Stimulated activated CD4-positive, alpha-beta T cell treated with anti-CD3 and anti-CD28 coated beads, Interleukin-1b, Interleukin-23, amount 100 ng/mL, for 24 hours (primary cell): Measurements from ENCODE around the gene REPS2.

Experiments used
- DNase-seq, 4 experiments: peaks; one replicate each; pipeline ENCODE4 v3.0.0-alpha.2; 2020; ENCODE audit warnings: low read depth in 4 of 4, low spot score in 1 of 4

REPS2 gene

DNA sequence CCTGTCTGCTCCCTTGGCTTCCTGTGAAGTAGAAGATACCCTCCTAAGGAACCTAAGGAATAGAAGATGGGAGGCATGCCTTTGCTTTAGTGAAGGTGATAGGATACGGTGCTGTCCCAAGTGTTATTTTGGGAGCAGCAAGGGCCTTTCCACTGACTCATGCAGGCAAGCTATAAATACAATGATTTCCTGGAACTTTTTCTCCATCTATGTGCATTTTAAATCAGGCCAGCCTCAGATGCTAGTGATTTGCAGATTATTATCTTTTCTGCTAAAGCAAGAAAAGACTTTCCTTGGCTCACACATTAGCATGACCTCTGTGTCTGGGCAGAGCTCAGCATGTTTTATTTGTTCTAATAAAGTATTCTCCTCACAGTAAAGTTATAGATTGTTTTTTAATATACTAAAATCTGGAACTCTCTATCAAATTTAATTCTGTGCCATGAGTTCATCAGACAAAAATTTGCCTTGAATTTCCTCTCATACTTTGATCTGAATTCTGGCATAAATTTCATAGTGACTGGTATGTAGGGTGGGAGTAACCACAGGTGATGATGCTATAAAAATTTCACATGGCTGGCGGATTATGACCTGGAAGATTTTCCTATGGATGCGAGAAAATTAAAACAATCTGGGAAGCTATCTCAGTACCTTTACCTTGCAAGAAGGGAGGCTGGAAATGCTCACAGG is 131.7 kb downstream of the REPS2 start:
- no peak for DNase-seq

DNA sequence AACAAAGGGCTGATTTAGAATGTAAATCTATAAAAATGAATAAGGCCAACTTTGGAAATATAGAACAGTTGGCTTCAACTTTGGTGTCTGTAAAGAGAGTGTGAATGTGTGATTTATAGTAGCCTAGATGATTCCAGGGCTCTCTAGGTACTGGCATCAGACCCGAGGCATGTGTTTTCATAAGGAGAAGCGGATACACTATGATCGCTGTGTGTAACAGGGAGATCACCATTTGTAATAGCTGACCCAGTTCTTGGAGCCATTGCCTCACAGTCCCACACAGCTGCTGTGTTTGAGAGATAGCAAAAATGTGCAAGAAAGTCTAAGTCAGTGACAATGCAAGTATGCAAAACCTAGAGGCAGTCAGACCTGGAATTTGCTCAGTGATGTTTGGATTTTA is 135.1 kb downstream of the REPS2 start:
- DNase-seq: no peak

- no peak for DNase-seq
Measured at GRCh38 chrX:17081968-17082367, 135.5 kb downstream of the REPS2 start.

- no peak for DNase-seq
Measured at GRCh38 chrX:17082831-17083230, 136.4 kb downstream of the REPS2 start.

DNA sequence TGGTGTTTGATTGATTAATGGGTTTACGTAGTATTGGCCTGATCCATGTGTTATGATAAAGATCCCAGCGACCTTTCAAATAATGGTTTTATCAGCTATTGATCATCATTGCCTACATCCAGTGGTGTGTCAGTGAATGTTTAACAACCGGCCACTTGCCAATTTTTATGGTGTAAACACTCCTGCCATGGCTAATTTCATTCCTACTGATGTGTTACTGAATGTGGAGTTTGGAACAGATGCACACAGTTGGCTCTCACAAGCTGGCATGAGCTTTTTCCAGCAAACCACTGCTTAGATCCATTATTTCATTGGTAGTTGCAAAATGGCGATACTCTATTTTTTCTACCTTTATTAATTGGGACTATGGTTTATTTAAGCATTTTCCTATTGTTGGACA is 139.9 kb downstream of the REPS2 start:
- DNase-seq: no peak

GRCh38 chrX:17095161-17095560 is 148.7 kb downstream of the REPS2 start:
- DNase-seq: no peak

DNA sequence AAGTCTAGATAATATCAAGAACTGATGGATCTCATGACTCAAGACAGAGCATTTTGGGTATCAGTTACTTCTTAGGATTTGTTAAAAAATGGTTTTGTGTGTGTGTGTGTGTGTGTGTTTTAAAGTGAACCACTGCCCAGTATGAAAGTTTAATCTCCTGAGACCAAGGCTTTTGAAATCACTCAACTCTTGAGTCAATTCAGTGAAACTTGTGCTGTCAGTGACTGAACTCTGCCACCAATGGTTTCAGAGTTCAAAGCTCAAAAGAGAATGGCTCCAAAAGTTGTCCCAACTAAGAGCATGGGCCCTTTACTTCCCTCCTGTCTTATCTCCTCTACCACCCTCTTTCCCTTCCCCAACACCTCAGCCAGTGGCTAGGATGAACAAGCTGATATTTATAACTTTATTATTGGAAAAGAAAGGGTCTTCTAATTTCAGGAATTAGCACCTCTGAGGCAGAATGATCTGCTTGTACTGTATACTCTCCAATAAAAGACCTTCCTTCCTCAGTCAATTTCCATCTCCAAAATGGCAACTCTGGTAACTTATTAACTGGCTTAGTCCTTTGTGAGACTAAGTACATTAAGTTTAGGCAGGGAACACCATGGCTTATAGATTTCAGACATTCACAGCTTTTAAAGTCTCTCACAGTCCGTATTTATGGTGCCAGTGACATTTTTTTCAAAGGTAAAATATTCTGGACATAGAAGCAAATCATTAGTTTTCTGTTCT is 152.2 kb downstream of the REPS2 start:
- DNase-seq: no peak

GRCh38 chrX:17104433-17104832 is 158.0 kb downstream of the REPS2 start:
- no peak for DNase-seq

DNA sequence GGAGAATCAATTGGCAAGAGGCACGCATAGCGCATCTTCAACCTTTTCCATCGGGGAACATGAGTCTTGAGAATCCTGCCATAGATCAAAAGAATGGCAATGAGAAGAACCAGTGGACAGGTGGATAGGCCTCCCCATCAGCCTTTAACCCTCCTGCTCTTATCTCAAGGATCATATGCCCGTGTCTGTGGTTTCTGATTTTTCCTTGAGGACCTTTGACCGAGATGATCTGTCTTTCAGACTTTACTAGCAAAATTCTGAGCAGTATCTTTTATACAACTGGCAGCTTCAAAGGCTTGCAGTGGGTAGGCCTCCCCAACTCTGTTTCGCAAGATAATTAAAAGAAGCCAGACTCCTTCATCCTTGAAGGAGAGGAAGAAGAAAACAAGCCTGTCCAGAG is 174.4 kb downstream of the REPS2 start:
- DNase-seq: no peak

GRCh38 chrX:17154001-17154400 is 207.5 kb downstream of the REPS2 start:
- no peak for DNase-seq

DNA sequence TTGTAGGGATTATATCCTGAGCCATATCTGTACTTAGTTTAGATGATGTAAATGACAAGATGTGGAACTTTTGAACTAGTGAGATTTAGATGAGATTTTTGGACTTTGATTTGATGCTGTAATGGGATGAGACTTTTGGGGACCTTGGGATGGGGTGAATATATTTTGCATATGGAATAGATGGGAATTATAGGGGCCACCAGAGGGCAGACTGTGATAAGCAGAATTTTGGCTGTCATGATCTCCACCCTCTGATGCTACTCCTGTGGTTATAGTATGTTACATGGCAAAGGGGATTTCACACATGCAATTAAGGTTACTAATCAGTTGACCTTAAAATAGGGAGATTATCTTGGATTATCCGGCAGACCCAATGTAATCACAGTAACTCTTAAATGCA is 214.5 kb downstream of the REPS2 start:
- DNase-seq: no peak

GRCh38 chrX:17161991-17162390 is 215.5 kb downstream of the REPS2 start:
- DNase-seq: no peak

DNA sequence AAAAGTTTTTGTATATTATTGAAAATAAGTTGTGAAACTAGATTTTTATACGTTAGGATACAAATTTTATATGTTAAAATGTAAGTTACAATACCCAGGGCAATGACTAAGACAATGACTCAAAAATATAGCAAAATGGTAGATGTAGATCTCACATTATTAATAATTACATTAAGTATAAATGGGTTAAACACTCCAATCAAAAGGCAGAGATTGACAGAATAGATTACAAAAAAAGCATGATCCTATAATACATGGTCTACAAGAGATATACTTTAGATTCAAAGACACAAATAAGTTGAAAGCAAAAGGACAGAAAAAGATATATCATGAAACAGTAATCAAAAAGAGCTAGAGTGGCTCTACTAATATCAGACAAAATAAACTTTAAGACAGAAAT is 217.6 kb downstream of the REPS2 start:
- no peak for DNase-seq

DNA sequence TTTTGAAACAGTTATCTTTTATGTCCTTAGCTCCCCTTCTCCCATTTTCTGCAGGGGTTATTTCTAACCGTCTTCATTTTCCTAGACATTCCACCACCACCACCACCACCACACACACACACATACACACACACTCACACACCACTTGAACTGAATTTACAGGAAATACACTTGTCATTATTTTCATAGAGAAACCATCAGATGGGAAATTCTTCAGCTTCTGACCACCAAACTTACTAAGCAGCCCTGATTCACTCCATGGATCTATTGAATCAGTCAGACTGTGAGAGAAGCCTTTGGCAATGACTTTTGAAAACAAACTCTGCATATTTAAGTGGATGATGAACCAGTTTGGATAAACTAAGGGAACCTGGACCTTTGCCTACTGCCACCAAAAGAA is 218.5 kb downstream of the REPS2 start:
- DNase-seq: no peak

DNA sequence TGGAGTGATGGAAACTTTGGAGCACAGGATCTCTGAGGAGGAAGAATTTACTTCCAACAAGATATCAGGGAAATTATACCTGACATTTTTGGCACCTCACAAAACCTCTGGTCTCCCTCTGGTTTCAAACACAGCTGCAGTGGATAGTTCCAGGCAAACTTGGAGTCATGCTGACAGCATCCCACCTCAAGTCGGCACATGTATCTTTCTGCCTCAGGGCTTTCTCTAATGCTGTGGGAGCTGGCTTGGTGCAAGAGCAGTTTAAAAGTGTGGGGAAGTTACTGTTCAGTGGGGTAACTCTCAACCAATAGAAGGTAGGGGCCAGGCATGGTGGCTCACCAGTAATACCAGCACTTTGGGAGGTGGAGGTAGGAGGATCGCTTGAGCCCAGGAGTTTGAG is 221.5 kb downstream of the REPS2 start:
- no peak for DNase-seq

DNA sequence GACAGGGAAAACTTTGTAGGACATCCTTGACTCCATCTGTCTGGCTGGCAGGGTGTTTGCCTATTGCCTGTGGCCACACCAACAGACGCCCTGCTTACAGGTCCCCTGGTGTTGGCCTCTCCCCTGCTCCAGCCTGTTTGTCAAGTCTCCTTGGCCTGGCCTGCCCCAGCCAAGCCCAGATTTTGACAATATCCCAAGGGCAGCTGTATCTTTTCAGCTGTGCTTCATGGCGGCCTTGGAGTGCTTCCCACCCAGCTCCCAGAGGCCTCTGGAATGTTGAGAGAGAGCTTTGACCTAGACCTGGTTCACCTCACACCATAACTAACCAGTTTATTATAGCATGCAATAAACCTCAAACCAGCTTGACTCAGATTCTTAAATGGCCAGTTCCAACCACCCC is 224.5 kb downstream of the REPS2 start:
- no peak for DNase-seq

- no peak for DNase-seq
Measured at GRCh38 chrX:17174671-17175070, 228.2 kb downstream of the REPS2 start.

DNA sequence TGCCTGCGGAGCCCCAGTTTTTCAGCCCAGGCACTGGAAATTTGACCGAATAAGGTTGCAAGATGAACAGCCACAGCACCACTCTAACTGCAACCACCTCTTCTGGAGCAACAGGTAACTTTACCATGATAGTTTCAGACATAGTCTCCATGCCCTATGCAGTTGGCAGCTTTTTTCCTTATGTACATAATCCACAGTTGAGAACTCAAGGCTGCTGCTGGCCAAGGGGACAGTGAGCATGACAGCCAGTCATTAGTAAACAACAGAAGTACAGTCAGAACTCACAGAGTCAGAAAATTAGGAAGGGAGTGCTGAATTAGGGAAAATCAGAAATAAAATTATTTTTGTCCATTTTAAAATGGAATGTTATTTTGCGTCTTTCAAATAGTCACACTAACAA is 235.9 kb downstream of the REPS2 start:
- no peak for DNase-seq

DNA sequence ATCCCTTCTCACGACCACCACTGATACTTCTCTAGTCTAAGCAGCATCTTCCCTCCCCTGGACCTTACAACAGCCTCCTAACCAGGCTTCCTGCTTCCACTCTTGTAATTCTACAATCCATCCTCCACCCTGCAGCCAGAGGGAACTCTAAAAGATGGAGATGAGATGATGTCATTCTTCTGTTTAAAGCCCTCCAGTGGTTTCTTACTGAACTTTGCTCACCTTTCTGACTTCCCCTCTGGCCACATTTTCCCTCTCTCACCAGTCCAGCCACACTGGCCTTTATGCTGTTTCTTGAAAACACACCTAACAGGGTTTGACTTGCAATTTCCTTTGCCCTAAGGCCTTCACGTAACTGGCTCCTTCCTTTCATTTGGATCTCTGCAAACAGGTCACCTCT is 237.1 kb downstream of the REPS2 start:
- no peak for DNase-seq

DNA sequence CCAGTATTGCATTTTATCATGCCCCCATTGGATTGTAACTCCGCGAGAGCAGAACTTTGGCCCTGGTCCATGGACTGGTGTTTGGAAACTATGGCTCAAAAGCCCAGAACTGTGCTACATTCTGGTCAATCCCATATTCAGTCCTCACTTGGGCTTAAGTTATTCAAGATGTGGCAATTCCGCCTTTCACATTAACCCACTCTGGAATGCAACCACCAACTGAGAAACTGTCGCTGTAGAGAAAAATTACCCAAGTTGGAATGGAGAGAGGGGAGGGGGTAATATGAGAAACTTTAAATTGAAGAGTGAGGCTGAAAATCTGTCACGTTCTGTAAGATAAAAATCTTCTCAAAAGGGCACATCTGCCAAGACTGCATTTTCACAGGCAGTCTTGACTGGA is 239.0 kb downstream of the REPS2 start:
- no peak for DNase-seq

DNA sequence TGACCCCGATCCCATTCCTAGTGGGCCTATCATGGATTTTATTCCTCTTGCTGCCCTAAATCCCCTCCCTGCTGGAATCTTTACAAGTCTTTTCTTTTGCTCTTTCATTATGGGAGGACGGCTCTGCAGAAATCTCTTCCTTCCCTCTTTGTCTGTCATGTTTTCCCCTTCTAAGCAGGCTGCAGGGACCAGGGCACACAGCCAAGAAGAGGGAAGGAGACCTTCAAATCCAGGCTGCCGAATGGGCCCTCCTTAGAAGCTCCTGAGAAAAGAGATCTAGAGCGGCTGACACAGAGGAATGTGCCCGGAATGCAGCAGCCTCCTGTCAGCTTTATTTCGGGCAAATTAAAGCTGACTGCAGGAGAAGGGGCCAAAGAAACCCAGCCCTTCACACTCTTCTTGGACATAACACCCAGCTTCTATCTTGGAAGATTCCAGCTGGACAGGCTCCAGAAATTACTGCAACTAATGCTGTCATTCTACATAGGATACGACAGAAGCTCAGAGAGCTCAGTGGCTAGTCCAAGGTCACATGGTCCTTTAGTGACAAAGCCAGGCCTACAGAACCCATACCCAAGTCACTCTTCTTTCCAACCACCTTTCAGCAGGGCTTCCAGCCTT is 240.8 kb downstream of the REPS2 start:
- DNase-seq: no peak

GRCh38 chrX:17192106-17192505 is 245.6 kb downstream of the REPS2 start:
- no peak for DNase-seq
